SK-N-SH treated with all-trans-retinoic acid at 6 μM for 48 hours (cell line): ENCODE data around the gene DNM1.

Experiments used
- ATAC-seq: fragments of 200-7000 bp; cut with Tn5 transposase; 3 replicates; pipeline ENCODE4 v1.9.1; 2020; ENCODE audit warnings: mild to moderate bottlenecking, moderate library complexity
- ARNTL ChIP-seq: fragments of 450-650 bp; formaldehyde crosslinking; IDR thresholded peaks from 2 replicates; pipeline ENCODE4 v1.5.0; 2020; ENCODE audit warnings: low read depth, mild to moderate bottlenecking, moderate library complexity, borderline replicate concordance
- CREB5 ChIP-seq: fragments of 250-450 bp; sonication (Bioruptor Pico); IDR thresholded peaks from 2 replicates; pipeline ENCODE4 v1.5.1; 2020; ENCODE audit warnings: low read depth, mild to moderate bottlenecking, moderate library complexity
- CSDC2 ChIP-seq: fragments of 250-450 bp; sonication (Bioruptor Pico); IDR thresholded peaks from 2 replicates; pipeline ENCODE4 v1.5.0; 2020; ENCODE audit warnings: mild to moderate bottlenecking, moderate library complexity
- CSRNP3 ChIP-seq: fragments of 250-450 bp; sonication (Bioruptor Pico); IDR thresholded peaks from 2 replicates; pipeline ENCODE4 v1.5.1; 2021; ENCODE audit warnings: mild to moderate bottlenecking, moderate library complexity
- GLIS3 ChIP-seq: fragments of 250-450 bp; sonication (Bioruptor Pico); IDR thresholded peaks from 2 replicates; pipeline ENCODE4 v1.5.0; 2020; ENCODE audit warnings: mild to moderate bottlenecking, moderate library complexity
- ISL1 ChIP-seq: fragments of 250-450 bp; sonication (Bioruptor Pico); IDR thresholded peaks from 2 replicates; pipeline ENCODE4 v2.1.2; 2022; ENCODE audit warnings: mild to moderate bottlenecking, moderate library complexity
- OSR1 ChIP-seq: fragments of 250-450 bp; sonication (Bioruptor Pico); IDR thresholded peaks from 2 replicates; pipeline ENCODE4 v1.8.0; 2022; ENCODE audit warnings: moderate library complexity, mild to moderate bottlenecking, inconsistent platforms
- PATZ1 ChIP-seq: fragments of 250-450 bp; sonication (Bioruptor Pico); IDR thresholded peaks from 2 replicates; pipeline ENCODE4 v1.8.0; 2020; ENCODE audit warnings: mild to moderate bottlenecking, moderate library complexity, borderline replicate concordance
- PPARA ChIP-seq: fragments of 250-450 bp; sonication (Bioruptor Pico); IDR thresholded peaks from 2 replicates; pipeline ENCODE4 v1.5.0; 2020; ENCODE audit warnings: mild to moderate bottlenecking, borderline replicate concordance
- TCF4 ChIP-seq: fragments of 250-450 bp; sonication (Bioruptor Pico); IDR thresholded peaks from 2 replicates; pipeline ENCODE4 v1.8.0; 2021; ENCODE audit warnings: mild to moderate bottlenecking, moderate library complexity, borderline replicate concordance
- TOX ChIP-seq: fragments of 250-450 bp; sonication (Bioruptor Pico); IDR thresholded peaks from 2 replicates; pipeline ENCODE4 v1.8.0; 2021; ENCODE audit warnings: mild to moderate bottlenecking, moderate library complexity, borderline replicate concordance
- ZC3H10 ChIP-seq: fragments of 250-450 bp; sonication (Bioruptor Pico); IDR thresholded peaks from 2 replicates; pipeline ENCODE4 v1.5.1; 2021; ENCODE audit warnings: mild to moderate bottlenecking, moderate library complexity
- ZFP3 ChIP-seq: fragments of 250-450 bp; sonication (Bioruptor Pico); IDR thresholded peaks from 2 replicates; pipeline ENCODE4 v1.5.0; 2020; ENCODE audit warnings: mild to moderate bottlenecking, moderate library complexity
- ZFP30 ChIP-seq: fragments of 450-650 bp; formaldehyde crosslinking; IDR thresholded peaks from 2 replicates; pipeline ENCODE4 v1.5.0; 2022; ENCODE audit warnings: mild to moderate bottlenecking, moderate library complexity
- ZNF565 ChIP-seq: fragments of 450-650 bp; formaldehyde crosslinking; conservative IDR thresholded peaks from 2 replicates; pipeline ENCODE4 v1.5.0; 2020; ENCODE audit warnings: low read depth, mild to moderate bottlenecking, moderate library complexity
- ZNF70 ChIP-seq: fragments of 450-650 bp; formaldehyde crosslinking; IDR thresholded peaks from 2 replicates; pipeline ENCODE4 v1.5.0; 2020; ENCODE audit warnings: mild to moderate bottlenecking, moderate library complexity
- ZNF8 ChIP-seq: fragments of 450-650 bp; formaldehyde crosslinking; IDR thresholded peaks from 2 replicates; pipeline ENCODE4 v1.5.0; 2020; ENCODE audit warnings: mild to moderate bottlenecking, moderate library complexity

DNM1 gene

DNA sequence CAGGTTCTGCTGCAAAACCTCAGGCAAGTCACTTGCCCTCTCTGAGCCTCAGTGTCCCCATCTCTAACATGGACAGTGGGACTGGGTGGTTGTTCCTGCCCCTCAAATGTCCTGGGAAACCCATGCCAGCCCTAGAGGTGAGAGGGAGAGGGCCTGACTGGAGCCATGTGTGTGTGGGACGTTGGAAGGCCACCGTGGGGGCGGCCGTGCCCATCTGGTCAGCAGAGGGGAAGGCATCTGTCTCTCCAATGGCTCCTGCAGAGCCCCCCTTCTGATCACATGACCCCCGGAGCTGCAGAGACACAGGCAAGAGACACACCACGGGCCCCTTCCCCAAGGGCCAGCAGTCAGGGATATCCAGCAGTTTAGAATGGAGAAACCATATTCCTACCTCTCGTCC is 1.7 kb downstream of the DNM1 start:
- ATAC-seq = no peak
- no peak for TF ChIP-seq CSRNP3
- no peak for TF ChIP-seq ZNF565 (CRISPR knock-in tag)
- no peak for TF ChIP-seq TCF4 (CRISPR knock-in tag)

GRCh38 chr9:128205296-128205944 is 2.2 kb downstream of the DNM1 start:
- TF ChIP-seq CSRNP3 (no peak), PPARA (CRISPR knock-in tag) (no peak), GLIS3 (CRISPR knock-in tag) (no peak), CREB5 (CRISPR knock-in tag) (no peak)
- no peak for ATAC-seq

- TF ChIP-seq ARNTL (no peak), ZFP30 (no peak), GLIS3 (CRISPR knock-in tag) (no peak), TCF4 (CRISPR knock-in tag) (no peak), CSDC2 (CRISPR knock-in tag) (no peak), TOX (CRISPR knock-in tag) (no peak), ZC3H10 (CRISPR knock-in tag) (no peak), ZNF8 (CRISPR knock-in tag) (no peak), PPARA (CRISPR knock-in tag) (no peak), CSRNP3 (no peak), ZNF70 (CRISPR knock-in tag) (no peak)
- TF ChIP-seq, all 23 proteins: peak for 0
- no peak for ATAC-seq
Observed at GRCh38 chr9:128206484-128206883, 3.3 kb downstream of the DNM1 start.

DNA sequence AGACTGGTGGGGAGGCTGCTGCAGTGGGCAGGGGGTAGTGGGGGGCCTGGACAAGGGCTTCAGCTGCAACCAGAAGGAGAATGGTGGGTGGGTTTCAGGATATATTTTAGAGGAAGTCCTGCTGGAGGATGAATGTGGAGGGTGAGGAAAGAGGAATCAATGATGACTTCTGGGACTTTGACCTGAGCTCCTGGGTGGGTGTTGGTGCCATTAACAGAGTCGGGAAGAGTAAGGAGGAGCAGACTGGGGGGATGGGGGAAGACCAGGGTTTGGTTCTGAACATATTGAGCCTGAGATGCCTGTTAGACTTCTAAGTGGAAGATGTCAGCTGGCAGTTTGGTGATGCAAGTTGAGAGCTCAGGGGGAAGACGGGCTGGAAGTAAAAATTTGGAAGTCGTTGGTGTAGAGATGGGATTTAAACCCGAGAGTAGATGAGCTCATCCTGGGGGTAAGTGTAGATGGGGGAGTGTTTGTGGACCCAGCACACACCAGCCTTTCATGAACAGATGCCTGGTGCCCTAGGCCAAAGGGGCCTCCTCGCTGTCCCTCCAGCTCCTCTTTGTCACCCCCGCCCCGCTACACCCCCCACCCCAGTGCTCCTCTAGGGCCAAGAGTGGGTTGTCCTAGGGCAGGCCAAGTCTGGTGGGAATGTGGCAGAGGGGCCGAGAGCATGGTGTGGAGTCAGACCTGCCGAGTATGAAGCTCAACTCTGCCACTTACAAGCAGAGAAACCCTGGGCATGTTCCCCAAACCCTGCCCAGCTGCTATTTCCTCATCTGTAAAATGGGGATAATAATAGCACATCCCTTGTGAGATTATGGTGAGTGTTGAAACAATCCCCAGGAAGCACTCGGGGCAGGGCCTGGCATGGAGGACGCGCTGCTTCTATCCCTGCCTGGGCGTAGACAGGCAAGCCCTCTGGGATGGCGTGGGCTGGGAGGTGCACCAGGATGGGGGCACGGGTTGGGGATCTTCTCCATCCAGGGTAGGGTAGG is 4.0 kb downstream of the DNM1 start:
- ATAC-seq = no peak
- TF ChIP-seq ZFP3 (CRISPR knock-in tag) (no peak), CSDC2 (CRISPR knock-in tag) (no peak), PATZ1 (CRISPR knock-in tag) (no peak)

DNA sequence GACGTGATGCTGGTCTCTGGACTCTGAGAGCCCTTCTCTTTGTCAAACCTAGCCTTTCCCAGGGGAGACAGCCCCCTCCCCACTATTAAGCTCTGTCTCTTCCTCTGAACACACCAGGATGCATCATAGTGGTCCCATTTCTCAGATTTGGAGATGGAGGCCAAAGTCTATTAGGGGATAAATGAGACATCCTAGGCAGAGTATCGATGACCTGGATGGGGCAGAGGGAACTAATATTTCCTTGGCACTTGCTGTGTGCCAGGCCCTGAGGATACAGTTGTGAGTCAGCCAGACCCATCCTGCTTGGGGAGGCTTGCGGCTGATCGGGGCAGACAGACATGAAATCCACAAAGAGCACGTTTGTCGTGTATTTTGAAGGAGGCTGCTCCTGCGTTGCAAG is 5.2 kb downstream of the DNM1 start:
- no peak for ATAC-seq
- TF ChIP-seq ZNF70 (CRISPR knock-in tag) (no peak), ZNF8 (CRISPR knock-in tag) (no peak), ISL1 (CRISPR knock-in tag) (no peak), TCF4 (CRISPR knock-in tag) (no peak), GLIS3 (CRISPR knock-in tag) (no peak), ZC3H10 (CRISPR knock-in tag) (no peak), ARNTL (no peak), CSRNP3 (no peak), PATZ1 (CRISPR knock-in tag) (no peak), TOX (CRISPR knock-in tag) (no peak), ZFP3 (CRISPR knock-in tag) (no peak), OSR1 (no peak)
